Measurements from ENCODE around the gene ARRB1. TPM values are rescaled to one million over a fixed set of nuclear protein-coding genes. Genes with fewer than 3 reads are reported as not detected.
A peak's percentile ranks its signal among the peaks of the same experiment; 100 is the strongest.

Gene ARRB1
- total and polyA plus RNA-seq, 2 donors from 2014 or later, result 17.6 to 53.8 TPM

DNA sequence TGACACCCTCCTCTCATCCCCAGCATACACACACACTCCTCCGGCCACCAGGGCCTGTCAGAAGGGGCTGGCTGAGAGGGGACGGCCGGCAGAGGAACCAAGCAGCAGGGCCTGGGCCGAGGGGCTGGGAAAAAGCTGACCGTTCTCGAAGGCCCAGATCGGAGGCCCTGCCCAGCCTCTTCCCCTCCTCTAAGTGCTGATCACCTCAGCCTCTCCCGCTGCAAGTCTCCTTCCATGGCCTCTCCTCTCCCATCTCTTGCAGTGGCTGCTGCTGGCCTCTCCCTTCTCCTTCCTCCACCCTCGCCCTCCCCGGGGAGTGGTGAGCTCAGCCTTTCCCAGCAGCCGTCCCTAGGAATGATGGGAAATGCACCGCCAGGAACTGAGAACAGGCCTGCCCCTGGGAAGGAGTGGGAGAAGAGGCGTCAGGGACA lies 39.6 kb downstream of the ARRB1 start:
- Histone ChIP-seq H3K4me3 (ENCODE audit: low read length in 3 of 3) (no peak overlapping the region), H3K9ac (ENCODE audit: low read length in 3 of 3) (peak overlapping the region in 1 of 3 donors; percentile 30), H3K4me1 (ENCODE audit: control insufficient read depth in 2 of 3, insufficient read depth in 2 of 3, low read depth in 1 of 3, low read length in 3 of 3) (peaks cover 3 to 25% (median 23%) of the 10 kb centered on the region in 3 donors), H3K36me3 (ENCODE audit: control insufficient read depth in 2 of 3, insufficient read depth in 3 of 3, low read length in 3 of 3) (no peaks in the 10 kb centered on the region), H3K27ac (ENCODE audit: low read depth in 2 of 2, low read length in 2 of 2) (peak overlapping the region; percentile 78 to 96), H3K9me3 (ENCODE audit: control insufficient read depth in 2 of 3, insufficient read depth in 1 of 3, low read length in 3 of 3) (no peaks in the 10 kb centered on the region), H3K27me3 (ENCODE audit: control insufficient read depth, insufficient read depth, low read length) (no peaks in the 10 kb centered on the region)
- intact Hi-C loops (cut with DNase I), result no loop called here
- TF ChIP-seq, protein P1, sequence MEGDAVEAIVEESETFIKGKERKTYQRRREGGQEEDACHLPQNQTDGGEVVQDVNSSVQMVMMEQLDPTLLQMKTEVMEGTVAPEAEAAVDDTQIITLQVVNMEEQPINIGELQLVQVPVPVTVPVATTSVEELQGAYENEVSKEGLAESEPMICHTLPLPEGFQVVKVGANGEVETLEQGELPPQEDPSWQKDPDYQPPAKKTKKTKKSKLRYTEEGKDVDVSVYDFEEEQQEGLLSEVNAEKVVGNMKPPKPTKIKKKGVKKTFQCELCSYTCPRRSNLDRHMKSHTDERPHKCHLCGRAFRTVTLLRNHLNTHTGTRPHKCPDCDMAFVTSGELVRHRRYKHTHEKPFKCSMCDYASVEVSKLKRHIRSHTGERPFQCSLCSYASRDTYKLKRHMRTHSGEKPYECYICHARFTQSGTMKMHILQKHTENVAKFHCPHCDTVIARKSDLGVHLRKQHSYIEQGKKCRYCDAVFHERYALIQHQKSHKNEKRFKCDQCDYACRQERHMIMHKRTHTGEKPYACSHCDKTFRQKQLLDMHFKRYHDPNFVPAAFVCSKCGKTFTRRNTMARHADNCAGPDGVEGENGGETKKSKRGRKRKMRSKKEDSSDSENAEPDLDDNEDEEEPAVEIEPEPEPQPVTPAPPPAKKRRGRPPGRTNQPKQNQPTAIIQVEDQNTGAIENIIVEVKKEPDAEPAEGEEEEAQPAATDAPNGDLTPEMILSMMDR (IDR thresholded peaks at IDR 0.05; ENCODE audit: borderline replicate concordance, extremely low read depth, insufficient read depth), result no peak
- FAIRE-seq (no peak), DNase-seq (peak in 4 of 5 donors; percentile 33 to 89 (median 57))

GRCh38 chr11:75308986-75309385 lies 42.5 kb downstream of the ARRB1 start:
- H3K9me3 ChIP-seq (ENCODE audit: control insufficient read depth in 2 of 3, insufficient read depth in 1 of 3, low read length in 3 of 3), result no peaks in the 10 kb centered on the region
- no peak for FAIRE-seq
- no peak overlapping the region for H3K4me3 ChIP-seq (ENCODE audit: low read length in 3 of 3)
- intact Hi-C loops (cut with DNase I), result no loop called here
- H3K27me3 ChIP-seq (ENCODE audit: control insufficient read depth, insufficient read depth, low read length), result no peaks in the 10 kb centered on the region
- peaks cover 3 to 22% (median 19%) of the 10 kb centered on the region in 3 donors for H3K4me1 ChIP-seq (ENCODE audit: control insufficient read depth in 2 of 3, insufficient read depth in 2 of 3, low read depth in 1 of 3, low read length in 3 of 3)
- peak in 1 of 5 donors; percentile 61 for DNase-seq
- H3K36me3 ChIP-seq (ENCODE audit: control insufficient read depth in 2 of 3, insufficient read depth in 3 of 3, low read length in 3 of 3), result no peaks in the 10 kb centered on the region
- TF ChIP-seq, protein P1 (IDR thresholded peaks at IDR 0.05; ENCODE audit: borderline replicate concordance, extremely low read depth, insufficient read depth), result no peak
- no peak overlapping the region for H3K9ac ChIP-seq (ENCODE audit: low read length in 3 of 3)
- H3K27ac ChIP-seq (ENCODE audit: low read depth in 2 of 2, low read length in 2 of 2), result no peak overlapping the region

DNA sequence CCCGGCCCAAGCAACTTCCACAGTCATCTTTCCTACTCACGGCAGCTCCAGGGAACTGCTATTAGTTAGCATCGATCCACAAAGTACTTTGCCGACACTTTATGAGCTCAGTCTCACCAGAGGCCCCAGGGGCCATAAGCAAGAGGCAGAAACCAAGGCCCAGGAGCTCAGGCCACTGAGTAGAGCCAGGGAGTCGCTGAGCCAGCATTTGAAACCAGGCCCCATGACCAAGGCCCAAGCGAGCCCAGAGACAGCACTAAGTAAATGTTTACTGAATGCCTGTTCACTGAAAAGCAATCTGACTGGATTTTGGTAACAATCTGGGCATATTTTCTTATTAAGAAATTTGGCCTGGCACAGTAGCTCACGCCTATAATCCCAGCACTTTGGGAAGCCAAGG lies 43.3 kb downstream of the ARRB1 start:
- no peaks in the 10 kb centered on the region for H3K9me3 ChIP-seq (ENCODE audit: control insufficient read depth in 2 of 3, insufficient read depth in 1 of 3, low read length in 3 of 3)
- DNase-seq (peak in 1 of 5 donors; percentile 32), FAIRE-seq (no peak)
- no peak overlapping the region for H3K9ac ChIP-seq (ENCODE audit: low read length in 3 of 3)
- H3K36me3 ChIP-seq (ENCODE audit: control insufficient read depth in 2 of 3, insufficient read depth in 3 of 3, low read length in 3 of 3), result no peaks in the 10 kb centered on the region
- H3K4me3 ChIP-seq (ENCODE audit: low read length in 3 of 3), result no peak overlapping the region
- H3K4me1 ChIP-seq (ENCODE audit: control insufficient read depth in 2 of 3, insufficient read depth in 2 of 3, low read depth in 1 of 3, low read length in 3 of 3), result peaks cover 0 to 14% (median 13%) of the 10 kb centered on the region in 3 donors
- H3K27ac ChIP-seq (ENCODE audit: low read depth in 2 of 2, low read length in 2 of 2), result peak overlapping the region in 1 of 2 donors; percentile 43
- no peaks in the 10 kb centered on the region for H3K27me3 ChIP-seq (ENCODE audit: control insufficient read depth, insufficient read depth, low read length)
- TF ChIP-seq, protein P1 (IDR thresholded peaks at IDR 0.05; ENCODE audit: borderline replicate concordance, extremely low read depth, insufficient read depth), result no peak
- intact Hi-C loops (cut with DNase I), result no loop called here

- no peaks in the 10 kb centered on the region for H3K27me3 ChIP-seq (ENCODE audit: control insufficient read depth, insufficient read depth, low read length)
- TF ChIP-seq, protein P1 (IDR thresholded peaks at IDR 0.05; ENCODE audit: borderline replicate concordance, extremely low read depth, insufficient read depth), result no peak
- H3K4me1 ChIP-seq (ENCODE audit: control insufficient read depth in 2 of 3, insufficient read depth in 2 of 3, low read depth in 1 of 3, low read length in 3 of 3), result peaks cover 0 to 7% (median 4%) of the 10 kb centered on the region in 3 donors
- no peaks in the 10 kb centered on the region for H3K9me3 ChIP-seq (ENCODE audit: control insufficient read depth in 2 of 3, insufficient read depth in 1 of 3, low read length in 3 of 3)
- no peak overlapping the region for H3K27ac ChIP-seq (ENCODE audit: low read depth in 2 of 2, low read length in 2 of 2)
- no peak overlapping the region for H3K9ac ChIP-seq (ENCODE audit: low read length in 3 of 3)
- no peak overlapping the region for H3K4me3 ChIP-seq (ENCODE audit: low read length in 3 of 3)
- intact Hi-C loops (cut with DNase I), result no loop called here
- no peak for DNase-seq
- no peak for FAIRE-seq
- H3K36me3 ChIP-seq (ENCODE audit: control insufficient read depth in 2 of 3, insufficient read depth in 3 of 3, low read length in 3 of 3), result no peaks in the 10 kb centered on the region
Measured at GRCh38 chr11:75307058-75307457, 44.4 kb downstream of the ARRB1 start.
